HCT116 (cell line): ENCODE results near the gene ADAM19. TPM values are rescaled to one million over a fixed set of nuclear protein-coding genes. Genes with fewer than 3 reads are reported as not detected.
"Not testable (repeated sequence)": the region's sequence is repeated elsewhere in the genome, so short reads cannot be mapped to it uniquely, and the experiment has no call there.

Experiments
- ATAC-seq: fragments of 200-7000 bp; cut with Tn5 transposase; 2 replicates; pipeline ENCODE4 v1.9.1; 2020; ENCODE audit warnings: mild to moderate bottlenecking, moderate library complexity
- BruUV-seq: library from RNA; stranded (reverse); fragments of 400-500 nt; replicated peaks from 2 replicates; lab custom pipeline; 2021; lab: Mats Ljungman, UMichigan
- CTCF ChIA-PET: fragments of 300-600 bp; sonication (Branson Sonifier 250); formaldehyde crosslinking; loops from one replicate; lab custom pipeline; 2021; ENCODE audit warnings: antibody characterized with exemption; lab: Charles Lee
- POLR2A ChIA-PET: fragments of 300-600, 350-600 bp; sonication (Branson Sonifier 250); formaldehyde crosslinking; loops from one replicate; lab custom pipeline; 2021; ENCODE audit warnings: antibody characterized with exemption; lab: Charles Lee
- RAD21 ChIA-PET, 2 experiments: fragments of 300-600 bp; sonication (Branson Sonifier 250); formaldehyde crosslinking; loops; one replicate each; lab custom pipeline; 2023; ENCODE audit warnings: low total read pairs in 2 of 2; ENCODE audit not compliant: uncharacterized antibody in 2 of 2, unreplicated experiment in 2 of 2, low non-redundant PET in 1 of 2; lab: Charles Lee
- DNase-seq: peaks from one replicate; pipeline ENCODE4 v3.0.0-alpha.2; 2010; ENCODE audit warnings: low read depth, low spot score
- H2AFZ ChIP-seq: fragments of 200-600 bp; shearing (Covaris generic), sonication (generic); 2 replicates; pipeline ENCODE4 v1.6.1; 2017; ENCODE audit warnings: low read depth, mixed run types, mixed read lengths, antibody characterized with exemption, low read length; ENCODE audit not compliant: poor library complexity, severe bottlenecking
- H3K27ac ChIP-seq: 2 replicates; pipeline ENCODE4 v1.5.1; 2012; ENCODE audit warnings: low read depth, low read length
- H3K27me3 ChIP-seq: fragments of 200-600 bp; sonication (generic); 2 replicates; pipeline ENCODE4 v1.6.1; 2016; ENCODE audit warnings: mixed run types, low read length, mixed read lengths; ENCODE audit not compliant: insufficient read depth
- H3K36me3 ChIP-seq, 2 experiments: fragments of 200-500 bp in 1 of 2; fragments of 200-600 bp in 1 of 2; sonication (Bioruptor generic) in 1 of 2; sonication (generic) in 1 of 2; 2 replicates each; pipeline versions ENCODE4 v1.5.1 to v1.6.1; 2014 to 2016; ENCODE audit warnings: low read length in 2 of 2, inconsistent platforms in 1 of 2, mixed read lengths in 1 of 2, mixed run types in 1 of 2; ENCODE audit not compliant: insufficient read depth in 2 of 2, control insufficient read depth in 1 of 2
- H3K4me1 ChIP-seq, 2 experiments: fragments of 200-600 bp in 1 of 2; sonication (generic) in 1 of 2; 2 replicates each; pipeline versions ENCODE4 v1.5.1 to v1.6.1; 2012 to 2017; ENCODE audit warnings: low read length in 2 of 2, inconsistent platforms in 1 of 2, mild to moderate bottlenecking in 1 of 2, mixed read lengths in 1 of 2, mixed run types in 1 of 2, moderate library complexity in 1 of 2; ENCODE audit not compliant: insufficient read depth in 2 of 2, control insufficient read depth in 1 of 2
- H3K4me2 ChIP-seq: fragments of 200-600 bp; sonication (generic); 2 replicates; pipeline ENCODE4 v1.6.1; 2017; ENCODE audit warnings: mixed run types, low read length, mixed read lengths
- H3K4me3 ChIP-seq, 2 experiments: fragments of 200-600 bp in 1 of 2; sonication (generic) in 1 of 2; replicated peaks in 1 of 2; 2 replicates each; pipeline ENCODE4 v1.5.1; 2011 to 2016; ENCODE audit warnings: low read length in 2 of 2, control low read depth in 1 of 2, low read depth in 1 of 2, mild to moderate bottlenecking in 1 of 2, mixed read lengths in 1 of 2, mixed run types in 1 of 2
- H3K79me2 ChIP-seq: fragments of 200-600 bp; sonication (generic); 2 replicates; pipeline ENCODE4 v1.6.1; 2017; ENCODE audit warnings: mild to moderate bottlenecking, mixed run types, low read length, moderate library complexity, mixed read lengths; ENCODE audit not compliant: insufficient read depth
- H3K9ac ChIP-seq: fragments of 200-600 bp; sonication (generic); 2 replicates; pipeline ENCODE4 v1.6.1; 2016; ENCODE audit warnings: low read length, mixed read lengths
- H3K9me2 ChIP-seq: fragments of 200-600 bp; sonication (generic), shearing (Covaris generic); 2 replicates; pipeline ENCODE4 v1.6.1; 2017; ENCODE audit warnings: mixed run types, mild to moderate bottlenecking, moderate library complexity; ENCODE audit not compliant: insufficient read depth
- H3K9me3 ChIP-seq, 2 experiments: fragments of 200-500 bp in 1 of 2; fragments of 200-600 bp in 1 of 2; sonication (Bioruptor generic) in 1 of 2; sonication (generic) in 1 of 2; 2 replicates each; pipeline ENCODE4 v1.6.1; 2014 to 2017; ENCODE audit warnings: low read length in 2 of 2, mixed read lengths in 2 of 2, inconsistent platforms in 1 of 2, low read depth in 1 of 2, mild to moderate bottlenecking in 1 of 2, mixed run types in 1 of 2, moderate library complexity in 1 of 2; ENCODE audit not compliant: control insufficient read depth in 1 of 2, insufficient read depth in 1 of 2
- H4K20me1 ChIP-seq: fragments of 200-600 bp; sonication (generic), shearing (Covaris generic); 2 replicates; pipeline ENCODE4 v1.6.1; 2017; ENCODE audit warnings: mixed run types, mild to moderate bottlenecking, moderate library complexity; ENCODE audit not compliant: insufficient read depth
- ATF3 ChIP-seq: IDR thresholded peaks from 2 replicates; pipeline ENCODE4 v1.6.1; 2012
- CBX3 ChIP-seq: IDR thresholded peaks from 2 replicates; pipeline ENCODE4 v1.6.1; 2012; ENCODE audit warnings: low read depth
- CEBPB ChIP-seq: IDR thresholded peaks from 2 replicates; pipeline ENCODE4 v1.6.1; 2012; ENCODE audit warnings: low read depth
- CTCF ChIP-seq, 3 experiments: fragments of 200-600 bp in 1 of 3; sonication (generic) in 1 of 3; IDR thresholded peaks in 2 of 3; conservative IDR thresholded peaks in 1 of 3; 2 replicates each; pipeline ENCODE4 v1.5.1; 2012 to 2017; ENCODE audit warnings: low read depth in 2 of 3, low read length in 2 of 3, antibody characterized with exemption in 1 of 3, borderline replicate concordance in 1 of 3, control low read depth in 1 of 3, mild to moderate bottlenecking in 1 of 3, mixed read lengths in 1 of 3, mixed run types in 1 of 3, moderate library complexity in 1 of 3; ENCODE audit not compliant: insufficient read depth in 1 of 3
- EGR1 ChIP-seq: IDR thresholded peaks from 2 replicates; pipeline ENCODE4 v1.6.1; 2012; ENCODE audit warnings: low read depth
- ELF1 ChIP-seq: IDR thresholded peaks from 2 replicates; pipeline ENCODE4 v1.6.1; 2012; ENCODE audit warnings: low read depth, borderline replicate concordance
- EZH2 ChIP-seq: fragments of 200-600 bp; sonication (generic); IDR thresholded peaks from 2 replicates; pipeline ENCODE4 v1.6.1; 2017; ENCODE audit warnings: antibody characterized with exemption, mixed run types
- JUND ChIP-seq: IDR thresholded peaks from 2 replicates; pipeline ENCODE4 v1.6.1; 2012
- POLR2A ChIP-seq: IDR thresholded peaks from 2 replicates; pipeline ENCODE4 v1.7.0; 2011; ENCODE audit warnings: borderline replicate concordance; ENCODE audit not compliant: insufficient read depth, insufficient read length; ENCODE audit errors: extremely low read depth
- POLR2AphosphoS5 ChIP-seq: IDR thresholded peaks from 2 replicates; pipeline ENCODE4 v1.6.1; 2011; ENCODE audit warnings: mild to moderate bottlenecking, low read depth, low read length, moderate library complexity
- REST ChIP-seq: IDR thresholded peaks from 2 replicates; pipeline ENCODE4 v1.6.1; 2012; ENCODE audit warnings: low read depth
- SIN3A ChIP-seq: IDR thresholded peaks from 2 replicates; pipeline ENCODE4 v1.6.1; 2012; ENCODE audit warnings: low read depth
- TCF7L2 ChIP-seq: IDR thresholded peaks from 2 replicates; pipeline ENCODE4 v1.7.0; 2011; ENCODE audit warnings: borderline replicate concordance, inconsistent platforms; ENCODE audit not compliant: insufficient read depth, insufficient read length; ENCODE audit errors: extremely low read depth
- ZNF274 ChIP-seq: fragments of 200-500 bp; sonication (Bioruptor generic); IDR thresholded peaks from 2 replicates; pipeline ENCODE4 v1.6.1; 2014; ENCODE audit warnings: mild to moderate bottlenecking, low read depth, low read length, inconsistent platforms
- intact Hi-C: fragments of 100-400 bp; cut with micrococcal nuclease; formaldehyde crosslinking; loops from 2 replicates; pipeline ENCODE4 v1.10.0; 2022
- total RNA-seq: library from RNA; stranded (reverse); gene quantifications from one replicate; pipeline ENCODE4 v1.2.1, GENCODE V29; 2021; ENCODE audit not compliant: unreplicated experiment

ADAM19 gene
- total RNA-seq, 1 experiment from 2014 or later, result 77.3 TPM

- Histone ChIP-seq H3K4me3 (no peak overlapping the region), H4K20me1 (no peaks in the 10 kb centered on the region), H2AFZ (no peak overlapping the region), H3K9me3 (no peaks in the 10 kb centered on the region), H3K9ac (no peak overlapping the region), H3K9me2 (no peaks in the 10 kb centered on the region), H3K36me3 (peaks cover 3 to 35% of the 10 kb centered on the region in 2 experiments; a peak in 3 of 4 replicates), H3K4me2 (no peak overlapping the region), H3K79me2 (no peaks in the 10 kb centered on the region), H3K27ac (no peak overlapping the region), H3K4me1 (no peaks in the 10 kb centered on the region), H3K27me3 (no peaks in the 10 kb centered on the region)
- ATAC-seq (no peak), DNase-seq (no peak)
- ChIA-PET CTCF (interaction anchor here (1.0 kb wide), 1 partner anchor 157 kb away, joined by 3 read pairs; no protein-coding TSS in a partner anchor), RAD21 (no interaction called here), POLR2A (no interaction called here)
- no peak for TF ChIP-seq ELF1
- no peak for TF ChIP-seq CBX3
- no peak for TF ChIP-seq EZH2
- no peak for TF ChIP-seq EGR1
- TF ChIP-seq REST, result no peak
- no peak for TF ChIP-seq CEBPB
- no peak for TF ChIP-seq CTCF (IDR thresholded peaks at IDR 0.05 in 2 of 3, conservative IDR thresholded peaks at IDR 0.05 in 1 of 3; ENCODE audit: borderline replicate concordance in 1 of 3, insufficient read depth in 1 of 3, low read depth in 2 of 3, low read length in 2 of 3)
- no peak for TF ChIP-seq POLR2A
- no peak for TF ChIP-seq ATF3
- no peak for TF ChIP-seq POLR2AphosphoS5
- no peak for TF ChIP-seq TCF7L2
- TF ChIP-seq ZNF274, result no peak
- TF ChIP-seq JUND, result no peak
- no peak for TF ChIP-seq SIN3A
- no TSS peak for BruUV-seq
- intact Hi-C loops, result no loop called here
Measured at GRCh38 chr5:157484768-157485167, 90.8 kb downstream of the ADAM19 start.

- RAD21 ChIA-PET, ATAC-seq, CTCF ChIA-PET, BruUV-seq, DNase-seq, H3K4me2 ChIP-seq, POLR2A ChIA-PET, H3K4me1 ChIP-seq, H2AFZ ChIP-seq, H4K20me1 ChIP-seq, H3K9me3 ChIP-seq, H3K79me2 ChIP-seq, H3K9ac ChIP-seq, H3K9me2 ChIP-seq, H3K27ac ChIP-seq, H3K27me3 ChIP-seq, H3K4me3 ChIP-seq, intact Hi-C loops: not testable (repeated sequence)
- peaks cover 3 to 26% of the 10 kb centered on the region in 2 experiments; a peak in 2 of 4 replicates for H3K36me3 ChIP-seq
Measured at GRCh38 chr5:157482702-157483101, 92.9 kb downstream of the ADAM19 start.
